ENCODE measurements around the gene MUC20.

Gene MUC20

DNA sequence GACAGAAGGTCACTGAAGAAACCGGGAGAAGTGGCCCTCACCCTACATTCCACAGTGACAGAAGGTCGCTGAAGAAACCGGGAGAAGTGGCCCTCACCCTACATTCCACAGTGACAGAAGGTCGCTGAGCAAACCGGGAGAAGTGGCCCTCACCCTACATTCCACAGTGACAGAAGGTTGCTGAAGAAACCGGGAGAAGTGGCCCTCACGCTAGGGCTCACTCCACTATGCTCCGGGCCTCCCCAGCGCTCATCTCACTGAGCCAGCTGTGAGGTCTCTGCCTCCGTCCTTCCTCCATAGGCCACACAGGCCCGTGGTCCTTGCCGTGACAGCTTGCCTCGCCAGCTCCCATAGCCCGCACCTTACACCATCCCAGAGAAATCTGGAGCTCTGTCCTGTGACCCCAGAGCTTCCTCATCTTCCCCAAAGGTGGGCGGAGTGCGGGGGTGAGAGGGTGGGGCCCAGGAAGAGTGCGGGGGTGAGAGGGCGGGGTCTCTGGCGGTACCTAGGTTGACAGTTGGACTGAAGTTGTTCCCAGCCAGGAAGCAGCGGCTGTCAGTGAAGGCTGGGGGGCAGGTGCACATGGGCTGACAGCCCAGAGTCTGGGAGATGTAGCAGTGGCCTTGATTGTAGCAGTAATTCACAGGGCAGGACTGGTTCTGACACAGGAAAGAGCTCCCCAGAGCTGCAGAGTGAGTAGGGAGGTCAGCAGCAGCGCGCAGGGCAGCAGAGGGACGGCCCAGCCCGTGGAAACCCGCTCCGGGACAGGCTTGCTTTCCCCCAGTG is 32.0 kb downstream of the MUC20 start:
- FAIRE-seq (no peak), DNase-seq (ENCODE audit: insufficient read length, low spot score) (no peak)

DNA sequence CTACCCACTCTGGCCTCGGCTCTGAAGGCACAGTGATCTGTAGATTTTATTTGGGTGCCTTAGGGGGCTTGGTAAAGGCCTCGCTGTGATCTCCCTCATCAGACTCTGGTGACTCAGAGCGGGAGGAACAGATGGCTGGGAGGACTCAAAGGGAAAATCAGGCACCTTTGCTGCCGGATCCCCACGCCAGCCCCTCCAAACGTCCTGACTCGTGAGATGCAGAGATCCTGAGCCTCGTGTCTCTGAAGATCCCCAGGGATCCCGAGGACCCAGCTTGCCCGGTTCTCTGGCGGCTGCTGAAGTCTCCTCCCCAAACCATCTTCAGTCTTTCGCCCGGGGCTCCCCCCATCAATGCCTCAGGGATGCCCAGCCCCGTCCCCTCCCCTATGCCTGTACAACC is 32.8 kb downstream of the MUC20 start:
- no peak for DNase-seq (ENCODE audit: insufficient read length, low spot score)
- FAIRE-seq: no peak

DNA sequence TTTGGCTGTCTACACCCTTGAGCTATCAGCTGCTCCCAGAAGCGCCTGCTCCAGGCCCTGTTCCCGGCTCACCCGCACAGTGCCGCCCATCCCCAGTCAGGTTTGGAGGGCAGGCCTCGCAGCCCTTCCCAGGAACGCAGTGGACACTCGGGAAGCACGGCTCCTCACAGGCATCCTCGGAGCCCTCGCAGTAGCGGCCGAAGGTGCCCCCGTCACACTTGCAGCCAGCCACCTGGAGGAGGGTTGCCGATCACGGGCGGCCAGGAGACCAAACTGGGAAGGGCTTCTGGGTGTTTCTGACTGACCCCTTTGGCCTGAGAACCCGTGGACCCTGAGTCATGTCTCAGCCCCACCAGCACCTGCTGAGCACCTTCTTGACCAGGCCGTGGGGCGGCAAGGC is 33.4 kb downstream of the MUC20 start:
- FAIRE-seq: no peak
- no peak for DNase-seq (ENCODE audit: insufficient read length, low spot score)

GRCh38 chr3:195754906-195755305 is 34.1 kb downstream of the MUC20 start:
- DNase-seq (ENCODE audit: insufficient read length, low spot score) (no peak), FAIRE-seq (no peak)

DNA sequence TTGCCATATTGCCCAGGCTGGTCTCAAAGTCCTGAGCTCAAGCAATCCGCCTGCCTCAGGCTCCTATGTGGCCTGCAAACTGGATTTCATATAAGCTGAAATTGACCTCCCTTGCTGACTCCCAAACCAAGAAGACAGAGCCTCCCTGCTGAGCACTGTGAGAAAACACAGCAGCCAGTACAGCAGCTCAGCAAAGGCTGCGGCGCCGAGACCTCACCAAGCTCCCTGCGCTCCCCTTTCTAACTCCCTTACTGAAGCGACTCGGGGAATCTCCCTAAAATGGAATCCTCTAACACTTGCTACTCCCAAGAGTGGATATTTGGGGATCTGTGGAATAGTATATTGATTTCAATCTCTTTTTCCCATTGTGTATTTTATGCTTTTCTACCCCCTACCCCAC is 34.6 kb downstream of the MUC20 start:
- no peak for DNase-seq (ENCODE audit: insufficient read length, low spot score)
- no peak for FAIRE-seq

- FAIRE-seq: no peak
Observed at GRCh38 chr3:195755791-195756676, 35.3 kb downstream of the MUC20 start.

GRCh38 chr3:195757438-195757770 is 36.6 kb downstream of the MUC20 start:
- FAIRE-seq: no peak
- DNase-seq (ENCODE audit: insufficient read length, low spot score): no peak

More at GRCh38 chr3:195755791-195756676, 35.3 kb downstream of the MUC20 start:
- no peak for DNase-seq (ENCODE audit: insufficient read length, low spot score)

DNA sequence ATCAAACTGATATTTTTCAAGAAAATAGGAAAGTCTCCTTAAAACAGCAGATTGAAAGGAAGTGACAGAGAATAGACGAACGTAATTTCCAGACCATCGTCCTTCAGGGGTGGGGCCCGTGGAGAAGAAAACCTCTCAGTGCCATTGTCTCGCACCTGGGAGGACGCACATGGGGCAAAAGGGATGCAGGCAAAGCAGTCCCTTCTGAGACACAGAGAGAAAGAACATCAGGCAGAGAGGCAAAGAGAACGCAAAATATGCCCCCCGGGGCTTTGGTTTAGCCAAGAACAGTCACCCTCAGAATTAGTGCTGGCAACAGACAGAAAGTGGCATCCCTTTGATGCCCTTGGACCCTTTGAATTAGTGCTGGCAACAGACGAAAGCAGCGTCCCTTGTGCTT is 37.0 kb downstream of the MUC20 start:
- no peak for FAIRE-seq
- no peak for DNase-seq (ENCODE audit: insufficient read length, low spot score)

GRCh38 chr3:195758721-195759353 is 38.1 kb downstream of the MUC20 start:
- no peak for DNase-seq (ENCODE audit: insufficient read length, low spot score)
- FAIRE-seq: no peak

DNA sequence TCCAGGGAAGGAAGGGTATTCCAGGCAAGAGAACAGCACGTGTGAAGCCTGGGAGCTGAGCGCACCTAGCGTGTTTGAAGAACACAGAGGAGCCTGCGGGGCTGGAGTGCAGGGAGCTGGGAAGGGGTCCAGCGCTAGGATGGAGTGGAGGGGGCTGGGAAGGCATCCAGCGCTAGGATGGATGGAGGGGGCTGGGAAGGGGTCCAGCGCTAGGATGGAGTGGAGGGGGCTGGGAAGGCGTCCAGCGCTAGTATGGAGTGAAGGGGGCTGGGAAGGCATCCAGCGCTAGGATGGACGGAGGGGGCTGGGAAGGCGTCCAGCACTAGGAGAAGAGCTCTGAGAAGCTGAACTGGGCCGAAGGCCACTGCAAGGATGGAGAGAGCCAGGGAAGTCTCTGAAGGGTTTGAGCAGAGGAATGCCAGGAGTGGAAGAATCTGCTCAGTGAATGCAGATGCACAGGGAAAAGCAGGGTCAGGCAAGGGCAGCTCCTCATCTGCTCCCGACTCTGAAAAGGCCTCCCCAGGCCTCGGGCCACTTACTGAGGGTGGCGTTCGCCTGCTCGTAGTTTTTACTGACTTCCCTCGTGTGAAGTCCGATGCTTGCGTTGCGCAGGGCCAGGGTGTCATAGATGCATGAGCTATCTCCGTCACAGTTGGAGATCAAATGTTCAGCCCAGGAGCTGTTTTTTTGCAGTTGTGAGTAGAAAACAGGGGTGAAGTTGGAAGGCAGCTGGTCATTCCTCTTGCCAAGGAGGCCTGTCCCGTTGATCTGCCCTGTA is 39.8 kb downstream of the MUC20 start:
- DNase-seq (ENCODE audit: insufficient read length, low spot score) (no peak), FAIRE-seq (no peak)

DNA sequence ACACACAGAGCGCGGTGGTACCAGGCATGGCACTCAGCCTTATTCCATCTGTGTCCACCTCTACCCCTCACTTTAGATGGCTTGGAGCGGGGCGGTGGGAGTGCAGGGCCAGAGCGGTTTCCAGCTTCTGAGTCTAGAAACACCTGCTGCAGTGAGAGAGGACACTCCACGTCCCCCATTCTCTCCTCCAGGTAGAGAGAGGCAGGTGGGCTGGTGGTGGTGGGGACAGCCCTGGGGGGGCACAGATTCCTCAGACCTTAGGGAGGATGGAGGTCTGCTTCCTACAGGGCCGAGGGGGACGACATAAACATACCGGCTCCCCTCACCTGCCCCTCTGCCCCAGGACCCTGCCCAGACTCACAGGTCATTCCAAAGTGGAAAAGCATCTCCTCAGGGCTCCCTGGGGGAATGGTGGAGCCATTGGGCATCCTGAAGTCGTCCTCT is 40.4 kb downstream of the MUC20 start:
- FAIRE-seq: no peak
- DNase-seq (ENCODE audit: insufficient read length, low spot score): no peak

DNA sequence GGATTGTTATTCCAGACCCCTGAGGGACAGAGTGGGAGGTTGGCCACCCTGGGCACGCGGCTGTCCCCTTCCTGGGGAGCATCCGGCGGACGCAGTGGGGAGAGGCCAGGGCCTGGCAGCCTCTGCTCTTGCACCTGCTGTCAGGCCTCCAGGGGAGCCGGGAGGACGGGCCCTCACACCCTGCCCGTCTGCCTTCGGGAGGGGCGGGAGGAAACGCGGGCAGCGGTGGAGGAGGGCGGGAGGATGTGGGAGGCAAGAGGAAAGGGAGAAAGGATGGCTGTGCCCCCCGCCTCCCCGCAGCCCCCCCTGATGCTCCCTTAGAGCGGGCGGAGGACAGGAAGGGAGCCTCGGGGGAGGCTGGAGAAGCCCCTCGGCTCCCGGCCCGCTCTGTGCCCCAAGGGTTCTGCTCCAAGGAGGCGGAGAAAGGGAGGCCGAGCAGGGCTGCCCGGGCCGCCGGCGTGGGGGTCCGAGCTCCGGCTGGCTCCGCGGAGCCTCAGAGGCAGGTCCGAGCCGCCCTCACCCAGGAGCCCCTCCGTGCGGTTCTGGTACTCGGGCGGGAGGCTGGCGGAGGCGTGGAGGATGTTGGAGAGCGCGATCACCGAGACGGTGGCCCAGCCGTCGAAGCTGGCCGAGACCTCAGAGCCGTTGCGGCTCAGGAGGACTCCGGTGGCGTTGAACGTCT is 40.9 kb downstream of the MUC20 start:
- no peak for FAIRE-seq
- DNase-seq (ENCODE audit: insufficient read length, low spot score): no peak

- no peak for FAIRE-seq
- no peak for DNase-seq (ENCODE audit: insufficient read length, low spot score)
Observed at GRCh38 chr3:195762249-195762585, 41.4 kb downstream of the MUC20 start.

DNA sequence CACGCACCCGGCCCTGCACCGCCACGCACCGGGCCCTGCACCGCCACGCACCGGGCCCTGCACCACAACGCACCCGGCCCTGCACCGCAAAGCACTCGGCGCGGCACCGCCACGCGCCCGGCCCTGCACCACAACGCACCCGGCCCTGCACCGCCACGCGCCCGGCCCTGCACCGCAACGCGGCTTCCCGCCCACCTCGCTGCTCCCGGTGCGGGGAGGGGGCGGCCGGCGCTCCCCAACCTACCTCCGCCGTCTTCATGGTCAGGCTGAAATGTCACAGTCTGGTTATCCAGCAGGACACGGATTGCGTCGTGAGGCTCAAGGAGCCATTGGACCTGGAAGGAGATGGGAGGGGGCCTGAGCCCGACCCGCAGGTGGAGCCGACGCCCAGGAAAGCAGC is 41.8 kb downstream of the MUC20 start:
- FAIRE-seq: no peak
- no peak for DNase-seq (ENCODE audit: insufficient read length, low spot score)

- peak; percentile 10 for DNase-seq (ENCODE audit: insufficient read length, low spot score)
- no peak for FAIRE-seq
Observed at GRCh38 chr3:195763076-195763830, 42.5 kb downstream of the MUC20 start.

- FAIRE-seq (no peak), DNase-seq (ENCODE audit: insufficient read length, low spot score) (no peak)
Observed at GRCh38 chr3:195763843-195764825, 43.4 kb downstream of the MUC20 start.

DNA sequence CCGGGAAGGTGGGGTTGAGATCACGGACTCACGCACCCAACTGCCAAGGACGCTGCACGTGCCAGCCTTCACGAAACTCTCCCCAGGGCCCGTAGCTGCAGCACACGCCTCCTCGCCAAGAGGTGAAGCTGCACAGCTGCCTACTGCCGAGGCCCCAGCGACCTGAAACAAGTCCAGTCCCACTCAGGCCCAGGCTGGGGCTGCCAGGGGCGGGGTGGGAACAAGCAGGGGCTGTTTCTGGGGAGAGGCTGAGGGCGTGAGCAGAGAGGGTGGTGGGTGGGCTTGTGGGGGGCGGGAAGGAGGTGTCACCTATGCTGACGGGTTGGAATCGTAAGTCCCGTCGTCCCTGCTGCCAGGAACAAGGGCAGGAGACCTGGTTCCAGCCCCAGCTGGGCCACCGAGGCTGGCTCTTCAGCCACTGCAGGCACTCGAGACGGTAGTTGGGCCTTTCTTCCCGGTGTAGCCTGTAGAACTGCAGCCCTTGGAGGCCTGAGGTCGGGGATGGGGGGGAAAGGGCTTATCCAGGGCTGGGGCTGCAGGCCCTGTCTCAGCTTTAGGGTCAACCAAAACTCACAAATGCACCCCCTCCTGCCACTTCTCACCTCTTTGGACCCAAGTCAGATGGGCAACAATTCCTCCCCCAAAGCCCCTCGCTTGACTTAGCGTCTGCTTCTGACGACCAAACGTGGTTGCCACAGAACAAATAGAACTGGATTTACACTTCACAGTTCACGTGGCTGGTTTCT is 44.4 kb downstream of the MUC20 start:
- FAIRE-seq (no peak), DNase-seq (ENCODE audit: insufficient read length, low spot score) (no peak)

- FAIRE-seq (no peak), DNase-seq (ENCODE audit: insufficient read length, low spot score) (no peak)
Observed at GRCh38 chr3:195766671-195767070, 45.9 kb downstream of the MUC20 start.
